Lower lobe of right lung (tissue), 2 donors: Measurements from ENCODE around the gene ARHGEF9. TPM values are rescaled to one million over a fixed set of nuclear protein-coding genes. Genes with fewer than 3 reads are reported as not detected.
A peak's percentile ranks its signal among the peaks of the same experiment; 100 is the strongest.

Experiments
- ATAC-seq, 2 donors: fragments of 200-7000 bp; cut with Tn5 transposase; one replicate each; pipeline ENCODE4 v1.9.1; 2020 to 2022; ENCODE audit warnings: mild to moderate bottlenecking in 2 of 2, moderate library complexity in 2 of 2
- DNase-seq: peaks from one replicate; pipeline ENCODE4 v3.0.0-alpha.2; 2020
- H3K27ac ChIP-seq: fragments of 200-600 bp; one replicate; pipeline ENCODE4 v1.8.0; 2022
- H3K27me3 ChIP-seq: fragments of 200-600 bp; one replicate; pipeline ENCODE4 v1.8.0; 2022; ENCODE audit warnings: low read depth
- H3K36me3 ChIP-seq: fragments of 200-600 bp; one replicate; pipeline ENCODE4 v1.8.0; 2022; ENCODE audit warnings: mild to moderate bottlenecking
- H3K4me1 ChIP-seq: fragments of 200-600 bp; one replicate; pipeline ENCODE4 v1.8.0; 2022
- H3K4me3 ChIP-seq: fragments of 200-600 bp; one replicate; pipeline ENCODE4 v1.8.0; 2022; ENCODE audit warnings: mild to moderate bottlenecking
- H3K9me3 ChIP-seq: fragments of 200-600 bp; one replicate; pipeline ENCODE4 v1.8.0; 2022
- intact Hi-C: fragments of 100-400 bp; cut with DNase I; formaldehyde crosslinking; loops from one replicate; pipeline ENCODE4 v1.11.0; 2022
- total RNA-seq: library from RNA; stranded (reverse); fragmentation: NEBNext Ultra II Directional; extraction: Animal tissue kit (Norgen Biotek cat#: 25700); gene quantifications from one replicate; pipeline ENCODE4 v1.2.1, GENCODE V29; 2021
- TF ChIP-seq, protein P1 (sequence below): fragments of 200-600 bp; IDR thresholded peaks from one replicate; pipeline ENCODE4 v1.8.0; 2022; ENCODE audit warnings: antibody characterized with exemption, mild to moderate bottlenecking
- donor health status: DM: no; HTN: yes; CAD: no; lungs with severe emphysema.

Gene ARHGEF9
- total RNA-seq, 1 donor from 2014 or later, result 20.8 TPM

DNA sequence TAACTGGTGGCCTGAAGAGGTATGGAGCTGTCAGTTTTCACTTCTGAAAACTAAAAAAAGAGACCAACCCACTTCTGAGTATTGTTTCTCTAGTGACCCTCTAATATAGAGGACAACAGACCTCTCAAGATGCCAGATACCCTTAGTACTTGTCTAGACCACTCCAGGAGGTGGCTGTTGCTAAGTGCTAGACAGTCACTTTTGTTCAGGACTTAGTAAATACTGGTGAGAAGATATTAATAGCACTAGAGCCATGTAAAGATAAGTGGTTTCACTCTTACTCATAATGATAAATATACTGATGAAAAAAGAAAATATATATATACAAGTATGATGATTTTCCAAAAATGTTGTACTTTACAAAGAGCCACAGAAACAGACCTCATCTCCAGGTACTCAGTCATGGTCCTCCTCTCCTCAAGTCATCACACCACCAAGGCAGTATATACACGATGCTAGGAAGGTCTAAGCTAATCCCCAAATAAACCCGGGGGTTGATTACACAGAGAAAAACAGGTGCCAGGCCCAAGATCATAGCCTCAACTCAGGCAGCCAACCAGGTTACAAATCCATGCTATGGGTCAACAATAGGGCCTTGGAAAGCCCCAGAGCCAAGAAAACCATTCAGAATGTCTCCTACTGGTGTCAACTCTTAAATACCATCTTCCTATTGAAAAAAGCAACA lies 66.9 kb downstream of the ARHGEF9 start:
- ATAC-seq (peak in 1 of 2 donors; percentile 30), DNase-seq (no peak)
- Histone ChIP-seq H3K4me3 (no peak overlapping the region), H3K9me3 (no peaks in the 10 kb centered on the region), H3K27ac (no peak overlapping the region), H3K27me3 (no peaks in the 10 kb centered on the region), H3K4me1 (no peaks in the 10 kb centered on the region), H3K36me3 (no peaks in the 10 kb centered on the region)
- intact Hi-C loops, result no loop called here
- TF ChIP-seq, protein P1, sequence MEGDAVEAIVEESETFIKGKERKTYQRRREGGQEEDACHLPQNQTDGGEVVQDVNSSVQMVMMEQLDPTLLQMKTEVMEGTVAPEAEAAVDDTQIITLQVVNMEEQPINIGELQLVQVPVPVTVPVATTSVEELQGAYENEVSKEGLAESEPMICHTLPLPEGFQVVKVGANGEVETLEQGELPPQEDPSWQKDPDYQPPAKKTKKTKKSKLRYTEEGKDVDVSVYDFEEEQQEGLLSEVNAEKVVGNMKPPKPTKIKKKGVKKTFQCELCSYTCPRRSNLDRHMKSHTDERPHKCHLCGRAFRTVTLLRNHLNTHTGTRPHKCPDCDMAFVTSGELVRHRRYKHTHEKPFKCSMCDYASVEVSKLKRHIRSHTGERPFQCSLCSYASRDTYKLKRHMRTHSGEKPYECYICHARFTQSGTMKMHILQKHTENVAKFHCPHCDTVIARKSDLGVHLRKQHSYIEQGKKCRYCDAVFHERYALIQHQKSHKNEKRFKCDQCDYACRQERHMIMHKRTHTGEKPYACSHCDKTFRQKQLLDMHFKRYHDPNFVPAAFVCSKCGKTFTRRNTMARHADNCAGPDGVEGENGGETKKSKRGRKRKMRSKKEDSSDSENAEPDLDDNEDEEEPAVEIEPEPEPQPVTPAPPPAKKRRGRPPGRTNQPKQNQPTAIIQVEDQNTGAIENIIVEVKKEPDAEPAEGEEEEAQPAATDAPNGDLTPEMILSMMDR, result no peak

DNA sequence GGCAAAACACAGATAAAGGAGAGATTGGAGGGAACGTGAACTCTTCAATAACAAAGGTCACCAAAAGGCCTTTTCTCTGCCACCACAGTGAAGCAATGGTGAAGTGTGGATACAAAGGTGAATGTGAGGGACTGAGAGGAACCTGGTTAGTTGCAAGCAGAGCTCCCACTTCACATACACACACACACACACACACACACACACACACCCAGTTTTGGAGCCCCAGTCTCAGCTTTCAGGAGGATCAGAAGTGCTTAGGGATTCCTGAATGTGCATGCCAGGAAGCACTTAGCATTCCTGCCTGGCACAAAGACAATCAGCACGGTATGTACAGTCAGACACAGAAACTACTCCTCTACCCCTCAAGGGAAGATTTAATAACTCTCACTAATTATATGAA lies 71.5 kb downstream of the ARHGEF9 start:
- no peaks in the 10 kb centered on the region for H3K36me3 ChIP-seq
- TF ChIP-seq, protein P1, result no peak
- peak; percentile 80 to 88 for ATAC-seq
- DNase-seq, result peak; percentile 46
- no peaks in the 10 kb centered on the region for H3K27me3 ChIP-seq
- no peak overlapping the region for H3K4me3 ChIP-seq
- intact Hi-C loops, result no loop called here
- H3K9me3 ChIP-seq, result no peaks in the 10 kb centered on the region
- no peaks in the 10 kb centered on the region for H3K4me1 ChIP-seq
- H3K27ac ChIP-seq, result no peak overlapping the region

DNA sequence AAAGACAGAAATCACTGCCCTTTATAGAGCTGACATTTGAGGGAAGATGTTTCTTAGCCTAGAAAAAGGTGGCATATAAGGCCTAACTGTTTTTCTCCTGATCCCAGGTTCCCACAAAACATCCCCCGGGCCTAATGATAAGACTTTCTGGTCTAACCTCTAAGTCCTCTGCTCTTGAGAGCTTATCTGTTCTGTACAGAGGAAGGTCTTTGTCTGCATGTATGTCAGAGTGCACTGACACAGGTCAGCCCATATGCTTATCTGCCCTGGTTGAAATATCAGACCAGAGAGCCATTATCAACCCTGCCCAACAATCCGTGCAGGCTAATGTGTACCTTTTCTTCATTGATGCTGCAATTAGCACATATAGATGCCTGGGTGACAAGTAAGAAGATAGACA lies 76.2 kb downstream of the ARHGEF9 start:
- Histone ChIP-seq H3K36me3 (peaks cover 18% of the 10 kb centered on the region), H3K27ac (no peak overlapping the region), H3K9me3 (no peaks in the 10 kb centered on the region), H3K27me3 (no peaks in the 10 kb centered on the region), H3K4me3 (no peak overlapping the region), H3K4me1 (no peaks in the 10 kb centered on the region)
- no peak for ATAC-seq
- intact Hi-C loops, result no loop called here
- no peak for DNase-seq
- TF ChIP-seq, protein P1, result no peak

DNA sequence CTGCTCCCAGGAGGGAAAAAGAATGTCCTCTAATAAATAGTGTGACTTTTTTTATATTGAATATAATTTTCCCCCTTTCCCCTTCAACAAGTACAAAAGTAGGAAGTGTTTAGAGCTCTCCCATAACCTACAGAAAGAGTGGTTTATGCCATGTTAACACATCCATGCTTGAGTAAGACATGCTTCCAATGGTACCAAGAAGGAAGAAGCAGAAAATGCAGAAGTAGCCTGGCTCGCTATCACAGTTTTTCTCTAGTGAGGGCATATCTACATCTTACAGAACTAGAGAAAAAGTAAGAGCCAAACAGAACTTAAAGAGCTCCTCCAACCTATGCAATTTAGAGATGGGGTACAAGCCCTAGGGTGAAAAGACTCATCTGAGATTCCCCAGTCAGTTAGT lies 82.5 kb downstream of the ARHGEF9 start:
- ATAC-seq (no peak), DNase-seq (no peak)
- Histone ChIP-seq H3K4me1 (no peaks in the 10 kb centered on the region), H3K36me3 (peaks cover 36% of the 10 kb centered on the region), H3K4me3 (no peak overlapping the region), H3K9me3 (no peaks in the 10 kb centered on the region), H3K27me3 (no peaks in the 10 kb centered on the region), H3K27ac (no peak overlapping the region)
- intact Hi-C loops, result no loop called here
- TF ChIP-seq, protein P1, result no peak

DNA sequence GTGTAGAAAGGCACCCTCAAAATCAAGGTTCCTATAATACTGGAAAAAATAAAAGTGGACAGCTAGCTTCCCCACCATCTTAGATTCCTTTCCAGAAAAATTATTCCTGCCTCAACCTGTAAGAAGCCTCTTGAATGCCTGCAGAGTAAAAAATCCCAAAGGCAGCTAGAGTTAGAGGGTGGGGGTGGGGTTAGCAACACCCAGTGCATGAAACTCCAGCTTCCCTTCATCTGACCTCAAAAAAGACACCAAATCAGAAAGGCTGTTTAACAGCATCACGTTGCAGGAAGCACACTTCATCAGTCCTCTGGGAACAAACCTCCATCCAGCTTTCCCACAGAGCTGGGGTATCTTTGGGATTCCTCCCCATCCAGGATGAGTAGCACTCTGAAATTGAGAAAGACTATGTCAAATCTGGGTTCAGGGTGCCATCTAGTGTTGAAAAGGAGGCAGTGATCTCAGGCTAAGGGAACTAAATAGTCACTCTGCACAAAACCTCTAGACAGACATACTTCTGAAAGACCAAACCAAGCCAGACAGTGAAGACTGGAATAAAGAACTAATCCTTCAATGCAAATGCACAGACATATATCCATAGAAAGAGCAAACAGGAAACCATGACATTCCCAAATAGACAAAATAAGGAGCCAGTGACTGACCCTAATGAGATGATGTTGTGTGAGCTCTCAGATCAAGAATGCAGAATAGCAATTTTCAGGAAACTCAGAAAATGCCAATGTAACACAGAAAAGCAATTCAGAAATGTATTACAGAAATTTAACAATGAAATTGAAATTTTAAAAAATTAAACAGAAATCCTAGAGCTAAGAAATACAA lies 97.9 kb downstream of the ARHGEF9 start:
- Histone ChIP-seq H3K27me3 (no peaks in the 10 kb centered on the region), H3K4me3 (no peak overlapping the region), H3K4me1 (no peaks in the 10 kb centered on the region), H3K9me3 (no peaks in the 10 kb centered on the region), H3K27ac (no peak overlapping the region), H3K36me3 (no peaks in the 10 kb centered on the region)
- ATAC-seq (peak in 1 of 2 donors; percentile 61), DNase-seq (no peak)
- intact Hi-C loops, result no loop called here
- TF ChIP-seq, protein P1, result peak; percentile 63
